HCT116 (cell line): ENCODE measurements around the gene STX16. TPM values are rescaled to one million over a fixed set of nuclear protein-coding genes. Genes with fewer than 3 reads are reported as not detected.

Experiments used
- ATAC-seq: fragments of 200-7000 bp; cut with Tn5 transposase; 2 replicates; pipeline ENCODE4 v1.9.1; 2020; ENCODE audit warnings: mild to moderate bottlenecking, moderate library complexity
- BruUV-seq: library from RNA; stranded (reverse); fragments of 400-500 nt; replicated peaks from 2 replicates; lab custom pipeline; 2021; lab: Mats Ljungman, UMichigan
- CTCF ChIA-PET: fragments of 300-600 bp; sonication (Branson Sonifier 250); formaldehyde crosslinking; loops from one replicate; lab custom pipeline; 2021; ENCODE audit warnings: antibody characterized with exemption; lab: Charles Lee
- POLR2A ChIA-PET: fragments of 300-600, 350-600 bp; sonication (Branson Sonifier 250); formaldehyde crosslinking; loops from one replicate; lab custom pipeline; 2021; ENCODE audit warnings: antibody characterized with exemption; lab: Charles Lee
- RAD21 ChIA-PET, 2 experiments: fragments of 300-600 bp; sonication (Branson Sonifier 250); formaldehyde crosslinking; loops; one replicate each; lab custom pipeline; 2023; ENCODE audit warnings: low total read pairs in 2 of 2; ENCODE audit not compliant: uncharacterized antibody in 2 of 2, unreplicated experiment in 2 of 2, low non-redundant PET in 1 of 2; lab: Charles Lee
- DNase-seq: peaks from one replicate; pipeline ENCODE4 v3.0.0-alpha.2; 2010; ENCODE audit warnings: low read depth, low spot score
- H2AFZ ChIP-seq: fragments of 200-600 bp; shearing (Covaris generic), sonication (generic); 2 replicates; pipeline ENCODE4 v1.6.1; 2017; ENCODE audit warnings: low read depth, mixed run types, mixed read lengths, antibody characterized with exemption, low read length; ENCODE audit not compliant: poor library complexity, severe bottlenecking
- H3K27ac ChIP-seq: 2 replicates; pipeline ENCODE4 v1.5.1; 2012; ENCODE audit warnings: low read depth, low read length
- H3K27me3 ChIP-seq: fragments of 200-600 bp; sonication (generic); 2 replicates; pipeline ENCODE4 v1.6.1; 2016; ENCODE audit warnings: mixed run types, low read length, mixed read lengths; ENCODE audit not compliant: insufficient read depth
- H3K36me3 ChIP-seq, 2 experiments: fragments of 200-500 bp in 1 of 2; fragments of 200-600 bp in 1 of 2; sonication (Bioruptor generic) in 1 of 2; sonication (generic) in 1 of 2; 2 replicates each; pipeline versions ENCODE4 v1.5.1 to v1.6.1; 2014 to 2016; ENCODE audit warnings: low read length in 2 of 2, inconsistent platforms in 1 of 2, mixed read lengths in 1 of 2, mixed run types in 1 of 2; ENCODE audit not compliant: insufficient read depth in 2 of 2, control insufficient read depth in 1 of 2
- H3K4me1 ChIP-seq, 2 experiments: fragments of 200-600 bp in 1 of 2; sonication (generic) in 1 of 2; 2 replicates each; pipeline versions ENCODE4 v1.5.1 to v1.6.1; 2012 to 2017; ENCODE audit warnings: low read length in 2 of 2, inconsistent platforms in 1 of 2, mild to moderate bottlenecking in 1 of 2, mixed read lengths in 1 of 2, mixed run types in 1 of 2, moderate library complexity in 1 of 2; ENCODE audit not compliant: insufficient read depth in 2 of 2, control insufficient read depth in 1 of 2
- H3K4me2 ChIP-seq: fragments of 200-600 bp; sonication (generic); 2 replicates; pipeline ENCODE4 v1.6.1; 2017; ENCODE audit warnings: mixed run types, low read length, mixed read lengths
- H3K4me3 ChIP-seq, 2 experiments: fragments of 200-600 bp in 1 of 2; sonication (generic) in 1 of 2; replicated peaks in 1 of 2; 2 replicates each; pipeline ENCODE4 v1.5.1; 2011 to 2016; ENCODE audit warnings: low read length in 2 of 2, control low read depth in 1 of 2, low read depth in 1 of 2, mild to moderate bottlenecking in 1 of 2, mixed read lengths in 1 of 2, mixed run types in 1 of 2
- H3K79me2 ChIP-seq: fragments of 200-600 bp; sonication (generic); 2 replicates; pipeline ENCODE4 v1.6.1; 2017; ENCODE audit warnings: mild to moderate bottlenecking, mixed run types, low read length, moderate library complexity, mixed read lengths; ENCODE audit not compliant: insufficient read depth
- H3K9ac ChIP-seq: fragments of 200-600 bp; sonication (generic); 2 replicates; pipeline ENCODE4 v1.6.1; 2016; ENCODE audit warnings: low read length, mixed read lengths
- H3K9me2 ChIP-seq: fragments of 200-600 bp; sonication (generic), shearing (Covaris generic); 2 replicates; pipeline ENCODE4 v1.6.1; 2017; ENCODE audit warnings: mixed run types, mild to moderate bottlenecking, moderate library complexity; ENCODE audit not compliant: insufficient read depth
- H3K9me3 ChIP-seq, 2 experiments: fragments of 200-500 bp in 1 of 2; fragments of 200-600 bp in 1 of 2; sonication (Bioruptor generic) in 1 of 2; sonication (generic) in 1 of 2; 2 replicates each; pipeline ENCODE4 v1.6.1; 2014 to 2017; ENCODE audit warnings: low read length in 2 of 2, mixed read lengths in 2 of 2, inconsistent platforms in 1 of 2, low read depth in 1 of 2, mild to moderate bottlenecking in 1 of 2, mixed run types in 1 of 2, moderate library complexity in 1 of 2; ENCODE audit not compliant: control insufficient read depth in 1 of 2, insufficient read depth in 1 of 2
- H4K20me1 ChIP-seq: fragments of 200-600 bp; sonication (generic), shearing (Covaris generic); 2 replicates; pipeline ENCODE4 v1.6.1; 2017; ENCODE audit warnings: mixed run types, mild to moderate bottlenecking, moderate library complexity; ENCODE audit not compliant: insufficient read depth
- CBX3 ChIP-seq: IDR thresholded peaks from 2 replicates; pipeline ENCODE4 v1.6.1; 2012; ENCODE audit warnings: low read depth
- CEBPB ChIP-seq: IDR thresholded peaks from 2 replicates; pipeline ENCODE4 v1.6.1; 2012; ENCODE audit warnings: low read depth
- CTCF ChIP-seq, 3 experiments: fragments of 200-600 bp in 1 of 3; sonication (generic) in 1 of 3; IDR thresholded peaks in 2 of 3; conservative IDR thresholded peaks in 1 of 3; 2 replicates each; pipeline ENCODE4 v1.5.1; 2012 to 2017; ENCODE audit warnings: low read depth in 2 of 3, low read length in 2 of 3, antibody characterized with exemption in 1 of 3, borderline replicate concordance in 1 of 3, control low read depth in 1 of 3, mild to moderate bottlenecking in 1 of 3, mixed read lengths in 1 of 3, mixed run types in 1 of 3, moderate library complexity in 1 of 3; ENCODE audit not compliant: insufficient read depth in 1 of 3
- ELF1 ChIP-seq: IDR thresholded peaks from 2 replicates; pipeline ENCODE4 v1.6.1; 2012; ENCODE audit warnings: low read depth, borderline replicate concordance
- EZH2 ChIP-seq: fragments of 200-600 bp; sonication (generic); IDR thresholded peaks from 2 replicates; pipeline ENCODE4 v1.6.1; 2017; ENCODE audit warnings: antibody characterized with exemption, mixed run types
- FOSL1 ChIP-seq: IDR thresholded peaks from 2 replicates; pipeline ENCODE4 v1.6.1; 2012; ENCODE audit warnings: low read depth
- POLR2A ChIP-seq: IDR thresholded peaks from 2 replicates; pipeline ENCODE4 v1.7.0; 2011; ENCODE audit warnings: borderline replicate concordance; ENCODE audit not compliant: insufficient read depth, insufficient read length; ENCODE audit errors: extremely low read depth
- RAD21 ChIP-seq: IDR thresholded peaks from 2 replicates; pipeline ENCODE4 v1.6.1; 2012; ENCODE audit warnings: low read depth, mild to moderate bottlenecking
- SIN3A ChIP-seq: IDR thresholded peaks from 2 replicates; pipeline ENCODE4 v1.6.1; 2012; ENCODE audit warnings: low read depth
- SP1 ChIP-seq: IDR thresholded peaks from 2 replicates; pipeline ENCODE4 v1.6.1; 2012; ENCODE audit warnings: low read depth
- TCF7L2 ChIP-seq: IDR thresholded peaks from 2 replicates; pipeline ENCODE4 v1.7.0; 2011; ENCODE audit warnings: borderline replicate concordance, inconsistent platforms; ENCODE audit not compliant: insufficient read depth, insufficient read length; ENCODE audit errors: extremely low read depth
- YY1 ChIP-seq: IDR thresholded peaks from 2 replicates; pipeline ENCODE4 v1.6.1; 2011; ENCODE audit warnings: low read length, low read depth, moderate library complexity, mild to moderate bottlenecking; ENCODE audit not compliant: insufficient replicate concordance; ENCODE audit errors: extremely low read depth
- ZFX ChIP-seq: fragments of 450-650 bp; IDR thresholded peaks from 2 replicates; pipeline ENCODE4 v1.6.1; 2017
- ZNF274 ChIP-seq: fragments of 200-500 bp; sonication (Bioruptor generic); IDR thresholded peaks from 2 replicates; pipeline ENCODE4 v1.6.1; 2014; ENCODE audit warnings: mild to moderate bottlenecking, low read depth, low read length, inconsistent platforms
- intact Hi-C: fragments of 100-400 bp; cut with micrococcal nuclease; formaldehyde crosslinking; loops from 2 replicates; pipeline ENCODE4 v1.10.0; 2022
- total RNA-seq: library from RNA; stranded (reverse); gene quantifications from one replicate; pipeline ENCODE4 v1.2.1, GENCODE V29; 2021; ENCODE audit not compliant: unreplicated experiment
- TF ChIP-seq, protein P1 (sequence below): IDR thresholded peaks from 2 replicates; pipeline ENCODE4 v1.6.1; 2011; ENCODE audit warnings: mild to moderate bottlenecking, low read length, moderate library complexity; ENCODE audit not compliant: insufficient replicate concordance; ENCODE audit errors: extremely low read depth
- TF ChIP-seq, protein P2 (sequence below): IDR thresholded peaks from 2 replicates; pipeline ENCODE4 v1.6.1; 2012
- TF ChIP-seq, protein P3 (sequence below): IDR thresholded peaks from 2 replicates; pipeline ENCODE4 v1.6.1; 2012

The STX16 gene
- total RNA-seq, 1 experiment from 2014 or later = 55.1 TPM

- ChIA-PET RAD21 (no interaction called here), CTCF (no interaction called here), POLR2A (interaction anchor here (0.6 to 1.3 kb wide), 2 partner anchors 9 to 417 kb away, joined by 3 read pairs; no protein-coding TSS in a partner anchor)
- Histone ChIP-seq H3K4me3 (no peak overlapping the region), H3K9me2 (no peaks in the 10 kb centered on the region), H3K27ac (no peak overlapping the region), H3K9ac (no peak overlapping the region), H3K4me2 (no peak overlapping the region), H3K79me2 (peaks cover 66% of the 10 kb centered on the region), H3K9me3 (no peaks in the 10 kb centered on the region), H3K27me3 (no peaks in the 10 kb centered on the region), H3K36me3 (peaks cover 22 to 50% of the 10 kb centered on the region in 2 experiments; a peak in 3 of 4 replicates), H4K20me1 (no peaks in the 10 kb centered on the region), H3K4me1 (no peaks in the 10 kb centered on the region), H2AFZ (no peak overlapping the region)
- TF ChIP-seq, protein P1, sequence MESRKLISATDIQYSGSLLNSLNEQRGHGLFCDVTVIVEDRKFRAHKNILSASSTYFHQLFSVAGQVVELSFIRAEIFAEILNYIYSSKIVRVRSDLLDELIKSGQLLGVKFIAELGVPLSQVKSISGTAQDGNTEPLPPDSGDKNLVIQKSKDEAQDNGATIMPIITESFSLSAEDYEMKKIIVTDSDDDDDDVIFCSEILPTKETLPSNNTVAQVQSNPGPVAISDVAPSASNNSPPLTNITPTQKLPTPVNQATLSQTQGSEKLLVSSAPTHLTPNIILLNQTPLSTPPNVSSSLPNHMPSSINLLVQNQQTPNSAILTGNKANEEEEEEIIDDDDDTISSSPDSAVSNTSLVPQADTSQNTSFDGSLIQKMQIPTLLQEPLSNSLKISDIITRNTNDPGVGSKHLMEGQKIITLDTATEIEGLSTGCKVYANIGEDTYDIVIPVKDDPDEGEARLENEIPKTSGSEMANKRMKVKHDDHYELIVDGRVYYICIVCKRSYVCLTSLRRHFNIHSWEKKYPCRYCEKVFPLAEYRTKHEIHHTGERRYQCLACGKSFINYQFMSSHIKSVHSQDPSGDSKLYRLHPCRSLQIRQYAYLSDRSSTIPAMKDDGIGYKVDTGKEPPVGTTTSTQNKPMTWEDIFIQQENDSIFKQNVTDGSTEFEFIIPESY = no peak
- TF ChIP-seq FOSL1 (no peak), ZNF274 (no peak), RAD21 (no peak), SIN3A (no peak), CEBPB (no peak), POLR2A (no peak), ELF1 (no peak), EZH2 (no peak), YY1 (no peak), TCF7L2 (no peak), CBX3 (no peak), SP1 (no peak), CTCF (IDR thresholded peaks at IDR 0.05 in 2 of 3, conservative IDR thresholded peaks at IDR 0.05 in 1 of 3; ENCODE audit: borderline replicate concordance in 1 of 3, insufficient read depth in 1 of 3, low read depth in 2 of 3, low read length in 2 of 3) (no peak), ZFX (no peak)
- TF ChIP-seq, protein P2, sequence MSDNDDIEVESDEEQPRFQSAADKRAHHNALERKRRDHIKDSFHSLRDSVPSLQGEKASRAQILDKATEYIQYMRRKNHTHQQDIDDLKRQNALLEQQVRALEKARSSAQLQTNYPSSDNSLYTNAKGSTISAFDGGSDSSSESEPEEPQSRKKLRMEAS = no peak
- TF ChIP-seq, protein P3, sequence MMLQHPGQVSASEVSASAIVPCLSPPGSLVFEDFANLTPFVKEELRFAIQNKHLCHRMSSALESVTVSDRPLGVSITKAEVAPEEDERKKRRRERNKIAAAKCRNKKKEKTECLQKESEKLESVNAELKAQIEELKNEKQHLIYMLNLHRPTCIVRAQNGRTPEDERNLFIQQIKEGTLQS = no peak
- DNase-seq (no peak), ATAC-seq (no peak)
- no TSS peak for BruUV-seq
- intact Hi-C loops = no loop called here
These were observed 15.6 kb downstream of the STX16 start for GRCh38 chr20:58666702-58667101.
